ENCODE measurements around the gene IER5L.

- TF ChIP-seq CTCF (IDR thresholded peaks at IDR 0.05) (no peak), POLR2A (IDR thresholded peaks at IDR 0.05) (no peak)
Observed at GRCh38 chr9:129137292-129138143, 40.5 kb downstream of the IER5L start.
